SU-DHL-6 (cell line): ENCODE data around the gene CCDC186.

Experiments
- H2AFZ ChIP-seq: fragments of 200-600 bp; sonication (generic); 2 replicates; pipeline ENCODE4 v1.6.1; 2014; ENCODE audit warnings: low read depth, mild to moderate bottlenecking, moderate library complexity, mixed read lengths, antibody characterized with exemption, low read length; ENCODE audit not compliant: severe bottlenecking
- H3F3A ChIP-seq: fragments of 200-600 bp; shearing (Covaris generic); 2 replicates; pipeline ENCODE4 v1.6.0; 2016; ENCODE audit warnings: antibody characterized with exemption, mild to moderate bottlenecking; ENCODE audit not compliant: insufficient read depth
- H3K27ac ChIP-seq: fragments of 200-600 bp; sonication (generic); 2 replicates; pipeline ENCODE4 v1.5.1; 2016; ENCODE audit warnings: low read depth, mild to moderate bottlenecking, low read length, moderate library complexity, mixed read lengths
- H3K27me3 ChIP-seq: fragments of 200-600 bp; sonication (generic), shearing (Covaris generic); 2 replicates; pipeline ENCODE4 v1.6.0; 2014; ENCODE audit warnings: mild to moderate bottlenecking, low read length
- H3K36me3 ChIP-seq: fragments of 200-600 bp; sonication (generic); 2 replicates; pipeline ENCODE4 v1.6.1; 2014; ENCODE audit warnings: mild to moderate bottlenecking, low read length, mixed read lengths
- H3K4me2 ChIP-seq: fragments of 300-600, 200-600 bp; shearing (Covaris generic), sonication (generic); 2 replicates; pipeline ENCODE4 v1.6.0; 2014; ENCODE audit warnings: low read length, low read depth, mild to moderate bottlenecking; ENCODE audit not compliant: poor library complexity, severe bottlenecking
- H3K4me3 ChIP-seq: fragments of 200-600 bp; sonication (generic); 2 replicates; pipeline ENCODE4 v1.5.1; 2014; ENCODE audit warnings: antibody characterized with exemption, low read length, mild to moderate bottlenecking, mixed read lengths; ENCODE audit not compliant: insufficient read depth, poor library complexity, severe bottlenecking
- H3K79me2 ChIP-seq: fragments of 200-600 bp; sonication (generic); 2 replicates; pipeline ENCODE4 v1.6.1; 2014; ENCODE audit warnings: mild to moderate bottlenecking, low read length, moderate library complexity; ENCODE audit not compliant: insufficient read depth
- H3K9ac ChIP-seq: fragments of 200-600 bp; sonication (generic); 2 replicates; pipeline ENCODE4 v1.7.0; 2014; ENCODE audit warnings: mild to moderate bottlenecking, low read length
- H3K9me2 ChIP-seq: fragments of 200-600 bp; sonication (generic); replicated peaks from 2 replicates; pipeline ENCODE4 v1.6.1; 2014; ENCODE audit warnings: low read length; ENCODE audit not compliant: insufficient read depth
- H3K9me3 ChIP-seq: fragments of 200-600 bp; sonication (generic); 2 replicates; pipeline ENCODE4 v1.6.1; 2014; ENCODE audit warnings: low read length, mixed read lengths; ENCODE audit not compliant: insufficient read depth
- H4K20me1 ChIP-seq: fragments of 200-600 bp; sonication (generic); 2 replicates; pipeline ENCODE4 v1.6.1; 2014; ENCODE audit warnings: low read depth, mild to moderate bottlenecking, antibody characterized with exemption, low read length, moderate library complexity, mixed read lengths
- CTCF ChIP-seq: fragments of 200-600 bp; sonication (generic); IDR thresholded peaks from one replicate; pipeline ENCODE4 v1.5.1; 2017; ENCODE audit warnings: antibody characterized with exemption, mild to moderate bottlenecking, low read length, moderate library complexity; ENCODE audit not compliant: insufficient read depth, poor library complexity, severe bottlenecking
- EZH2phosphoT487 ChIP-seq: fragments of 200-600 bp; sonication (generic), shearing (Covaris generic); conservative IDR thresholded peaks from 2 replicates; pipeline ENCODE4 v1.6.1; 2018; ENCODE audit warnings: mild to moderate bottlenecking, antibody characterized with exemption, low read length, moderate library complexity, mixed read lengths

The CCDC186 gene

GRCh38 chr10:114166494-114166893, 7.5 kb downstream of the CCDC186 start:
- no peak overlapping the region for H3K9ac ChIP-seq
- peaks cover 6% of the 10 kb centered on the region; the same call in 1 of the 2 replicates for H3K36me3 ChIP-seq
- no peak overlapping the region for H3K27ac ChIP-seq
- H2AFZ ChIP-seq: no peak overlapping the region
- H3K27me3 ChIP-seq: no peaks in the 10 kb centered on the region
- no peaks in the 10 kb centered on the region for H3F3A ChIP-seq
- H3K9me3 ChIP-seq: peaks cover 5% of the 10 kb centered on the region; the same call in 1 of the 2 replicates
- H3K9me2 ChIP-seq: no peaks in the 10 kb centered on the region
- H3K4me2 ChIP-seq: no peak overlapping the region
- H4K20me1 ChIP-seq: no peaks in the 10 kb centered on the region
- no peak for TF ChIP-seq EZH2phosphoT487
- no peak for TF ChIP-seq CTCF
- no peaks in the 10 kb centered on the region for H3K79me2 ChIP-seq
- H3K4me3 ChIP-seq: no peak overlapping the region

- H3K4me2 ChIP-seq: no peak overlapping the region
- no peak for TF ChIP-seq EZH2phosphoT487
- TF ChIP-seq CTCF: no peak
Observed at GRCh38 chr10:114166043-114166442, 8.0 kb downstream of the CCDC186 start.

GRCh38 chr10:114163062-114163461, 10.9 kb downstream of the CCDC186 start:
- H3F3A ChIP-seq: no peaks in the 10 kb centered on the region
- TF ChIP-seq CTCF: no peak
- TF ChIP-seq EZH2phosphoT487: no peak
- H3K36me3 ChIP-seq: no peaks in the 10 kb centered on the region
- H3K27ac ChIP-seq: no peak overlapping the region
- no peak overlapping the region for H3K9ac ChIP-seq
- no peaks in the 10 kb centered on the region; the same call in 1 of the 2 replicates for H3K9me3 ChIP-seq
- H3K9me2 ChIP-seq: no peaks in the 10 kb centered on the region
- no peaks in the 10 kb centered on the region for H3K27me3 ChIP-seq
- H4K20me1 ChIP-seq: no peaks in the 10 kb centered on the region
- H2AFZ ChIP-seq: no peak overlapping the region
- no peak overlapping the region for H3K4me3 ChIP-seq
- H3K79me2 ChIP-seq: no peaks in the 10 kb centered on the region
- no peak overlapping the region for H3K4me2 ChIP-seq

More at GRCh38 chr10:114166043-114166442, 8.0 kb downstream of the CCDC186 start:
- Histone ChIP-seq H3K36me3 (peaks cover 6% of the 10 kb centered on the region; the same call in 1 of the 2 replicates), H2AFZ (no peak overlapping the region), H3K9me2 (no peaks in the 10 kb centered on the region), H3K79me2 (no peaks in the 10 kb centered on the region), H3K4me3 (no peak overlapping the region), H3K9me3 (peaks cover 5% of the 10 kb centered on the region; the same call in 1 of the 2 replicates), H3K27me3 (no peaks in the 10 kb centered on the region), H3K9ac (no peak overlapping the region), H3F3A (no peaks in the 10 kb centered on the region), H3K27ac (no peak overlapping the region), H4K20me1 (no peaks in the 10 kb centered on the region)

GRCh38 chr10:114157912-114158311, 16.1 kb downstream of the CCDC186 start:
- TF ChIP-seq CTCF: no peak
- no peak for TF ChIP-seq EZH2phosphoT487
- Histone ChIP-seq H3K9me3 (no peaks in the 10 kb centered on the region), H3K27ac (no peak overlapping the region), H3K4me3 (no peak overlapping the region), H3K27me3 (no peaks in the 10 kb centered on the region), H3K9ac (no peak overlapping the region), H3K36me3 (no peaks in the 10 kb centered on the region), H3F3A (no peaks in the 10 kb centered on the region), H3K79me2 (no peaks in the 10 kb centered on the region), H2AFZ (no peak overlapping the region), H4K20me1 (no peaks in the 10 kb centered on the region), H3K9me2 (no peaks in the 10 kb centered on the region), H3K4me2 (no peak overlapping the region)
